HG03097 (cell line): Measurements from ENCODE around the gene TAGLN2.
A peak's percentile ranks its signal among the peaks of the same experiment; 100 is the strongest.

ENCODE experiments used
- ATAC-seq: cut with Tn5 transposase; IDR thresholded peaks from one replicate; pipeline ENCODE4 v1.9.1; 2021; ENCODE audit not compliant: unreplicated experiment, low FRiP score

Gene TAGLN2

GRCh38 chr1:159924791-159925718 is at the start of gene TAGLN2:
TAGLN2 (minus strand) TSS chr1:159925507; CDS start chr1:159920509, 4,998 bp downstream.
- peak; percentile 59 for ATAC-seq

- ATAC-seq, result no peak
These were observed 49.2 kb upstream of the TAGLN2 start for GRCh38 chr1:159974350-159974965.

- no peak for ATAC-seq
These were observed 48.1 kb upstream of the TAGLN2 start for GRCh38 chr1:159973350-159973940.

GRCh38 chr1:159972443-159973205 is 47.3 kb upstream of the TAGLN2 start:
- no peak for ATAC-seq

GRCh38 chr1:159970932-159971342 is 45.6 kb upstream of the TAGLN2 start:
- no peak for ATAC-seq

GRCh38 chr1:159968901-159969300 is 43.6 kb upstream of the TAGLN2 start:
- no peak for ATAC-seq

GRCh38 chr1:159965263-159965662 is 40.0 kb upstream of the TAGLN2 start:
- ATAC-seq, result no peak

- ATAC-seq, result no peak
These were observed 38.8 kb upstream of the TAGLN2 start for GRCh38 chr1:159964144-159964543.

- ATAC-seq, result no peak
These were observed 36.9 kb upstream of the TAGLN2 start for GRCh38 chr1:159962176-159962575.

- ATAC-seq, result no peak
These were observed 36.3 kb upstream of the TAGLN2 start for GRCh38 chr1:159961636-159962035.

- ATAC-seq, result no peak
These were observed 35.5 kb upstream of the TAGLN2 start for GRCh38 chr1:159960721-159961381.

- ATAC-seq, result no peak
These were observed 34.1 kb upstream of the TAGLN2 start for GRCh38 chr1:159959451-159959850.

- no peak for ATAC-seq
These were observed 33.5 kb upstream of the TAGLN2 start for GRCh38 chr1:159958719-159959380.

- no peak for ATAC-seq
These were observed 32.5 kb upstream of the TAGLN2 start for GRCh38 chr1:159957824-159958268.

- no peak for ATAC-seq
These were observed 30.1 kb upstream of the TAGLN2 start for GRCh38 chr1:159955456-159955855.

- ATAC-seq, result no peak
These were observed 28.5 kb upstream of the TAGLN2 start, which contains the start of gene SLAMF9 for GRCh38 chr1:159953536-159954515. SLAMF9 (minus strand) TSS chr1:159954237; CDS start chr1:159954137, 100 bp downstream.

GRCh38 chr1:159952932-159953331 is 27.6 kb upstream of the TAGLN2 start:
- ATAC-seq, result no peak

GRCh38 chr1:159951551-159951950 is 26.2 kb upstream of the TAGLN2 start:
- ATAC-seq, result no peak
